Chondrocyte (in vitro differentiated cells): Measurements from ENCODE around the gene SAP30L. TPM values are rescaled to one million over a fixed set of nuclear protein-coding genes. Genes with fewer than 3 reads are reported as not detected.
A peak's percentile ranks its signal among the peaks of the same experiment; 100 is the strongest.

Experiments used
- DNase-seq: peaks from one replicate; pipeline ENCODE4 v3.0.0; 2021; ENCODE audit warnings: mixed read lengths, low spot score
- H3K27ac Mint-ChIP-seq: one replicate; pipeline ENCODE4 v1.8.0; 2021; ENCODE audit warnings: mild to moderate bottlenecking, moderate library complexity, mixed read lengths; ENCODE audit not compliant: unreplicated experiment
- H3K27me3 Mint-ChIP-seq: 2 replicates; pipeline ENCODE4 v1.8.0; 2021; ENCODE audit warnings: low read depth, mixed read lengths
- H3K36me3 Mint-ChIP-seq: 2 replicates; pipeline ENCODE4 v1.8.0; 2021; ENCODE audit warnings: low read depth, mixed read lengths
- H3K4me1 Mint-ChIP-seq: 2 replicates; pipeline ENCODE4 v1.8.0; 2021; ENCODE audit warnings: low read depth, mild to moderate bottlenecking, mixed read lengths
- H3K4me3 Mint-ChIP-seq: one replicate; pipeline ENCODE4 v1.8.0; 2021; ENCODE audit warnings: mild to moderate bottlenecking, moderate library complexity, mixed read lengths; ENCODE audit not compliant: unreplicated experiment
- H3K9me3 Mint-ChIP-seq: 2 replicates; pipeline ENCODE4 v1.8.0; 2021; ENCODE audit warnings: low read depth, mixed read lengths
- CTCF ChIP-seq: fragments of 200-600 bp; sonication (generic); IDR thresholded peaks from 2 replicates; pipeline ENCODE4 v1.5.0; 2021; ENCODE audit warnings: antibody characterized with exemption, mild to moderate bottlenecking, moderate library complexity
- total RNA-seq: library from RNA; stranded (reverse); gene quantifications from 3 replicates; pipeline ENCODE4 v1.2.1, GENCODE V29; 2021

SAP30L gene
- total RNA-seq, 1 donor from 2014 or later, result 33.8 TPM

GRCh38 chr5:154418344-154418820, 27.4 kb upstream of the SAP30L start:
- Mint-ChIP-seq H3K27ac (no peak overlapping the region), H3K36me3 (peaks cover 25% of the 10 kb centered on the region), H3K9me3 (peaks cover 13% of the 10 kb centered on the region), H3K4me3 (no peak overlapping the region), H3K27me3 (no peaks in the 10 kb centered on the region), H3K4me1 (no peaks in the 10 kb centered on the region)
- DNase-seq, result no peak
- no peak for TF ChIP-seq CTCF

- no peak for TF ChIP-seq CTCF
- Mint-ChIP-seq H3K27me3 (no peaks in the 10 kb centered on the region), H3K36me3 (peaks cover 22% of the 10 kb centered on the region), H3K4me1 (no peaks in the 10 kb centered on the region), H3K4me3 (no peak overlapping the region), H3K9me3 (peaks cover 17% of the 10 kb centered on the region), H3K27ac (no peak overlapping the region)
- DNase-seq, result no peak
Measured at GRCh38 chr5:154419236-154419635, 26.6 kb upstream of the SAP30L start.

- Mint-ChIP-seq H3K4me1 (no peaks in the 10 kb centered on the region), H3K27me3 (no peaks in the 10 kb centered on the region), H3K9me3 (peaks cover 17% of the 10 kb centered on the region), H3K27ac (no peak overlapping the region), H3K4me3 (no peak overlapping the region), H3K36me3 (peaks cover 16% of the 10 kb centered on the region)
- no peak for DNase-seq
- TF ChIP-seq CTCF, result peak; percentile 59
Measured at GRCh38 chr5:154421868-154422267, 23.9 kb upstream of the SAP30L start.

- Mint-ChIP-seq H3K9me3 (peaks cover 21% of the 10 kb centered on the region), H3K36me3 (peaks cover 16% of the 10 kb centered on the region), H3K27ac (no peak overlapping the region), H3K27me3 (no peaks in the 10 kb centered on the region), H3K4me3 (no peak overlapping the region), H3K4me1 (no peaks in the 10 kb centered on the region)
- TF ChIP-seq CTCF, result no peak
- DNase-seq, result no peak
Measured at GRCh38 chr5:154422298-154422697, 23.5 kb upstream of the SAP30L start.

GRCh38 chr5:154428208-154428607, 17.6 kb upstream of the SAP30L start:
- no peaks in the 10 kb centered on the region for H3K4me1 Mint-ChIP-seq
- DNase-seq, result no peak
- no peak for TF ChIP-seq CTCF
- H3K4me3 Mint-ChIP-seq, result no peak overlapping the region
- H3K27ac Mint-ChIP-seq, result no peak overlapping the region
- no peaks in the 10 kb centered on the region for H3K27me3 Mint-ChIP-seq
- peaks cover 1% of the 10 kb centered on the region for H3K36me3 Mint-ChIP-seq
- peaks cover 13% of the 10 kb centered on the region for H3K9me3 Mint-ChIP-seq
